HG03432 (cell line): ENCODE measurements around the gene RFFL.
"Not testable (repeated sequence)": the region's sequence is repeated elsewhere in the genome, so short reads cannot be mapped to it uniquely, and the experiment has no call there.

Source experiments
- ATAC-seq: cut with Tn5 transposase; IDR thresholded peaks from one replicate; pipeline ENCODE4 v1.9.1; 2021; ENCODE audit warnings: mild to moderate bottlenecking, moderate library complexity; ENCODE audit not compliant: unreplicated experiment

The RFFL gene

GRCh38 chr17:35050170-35050569 lies 13.3 kb downstream of the RFFL start:
- ATAC-seq, result no peak

GRCh38 chr17:35048685-35049379 lies 14.7 kb downstream of the RFFL start:
- ATAC-seq, result no peak

GRCh38 chr17:35046740-35047283 lies 16.7 kb downstream of the RFFL start:
- ATAC-seq, result peak; percentile 48

GRCh38 chr17:35046245-35046644 lies 17.3 kb downstream of the RFFL start:
- no peak for ATAC-seq

GRCh38 chr17:35045458-35045979 lies 18.0 kb downstream of the RFFL start:
- ATAC-seq, result not testable (repeated sequence)

- no peak for ATAC-seq
Measured at GRCh38 chr17:35044181-35044580, 19.3 kb downstream of the RFFL start.

GRCh38 chr17:35041390-35041789 lies 22.1 kb downstream of the RFFL start:
- ATAC-seq, result no peak

GRCh38 chr17:35038453-35038852 lies 25.1 kb downstream of the RFFL start:
- ATAC-seq, result no peak

- ATAC-seq, result no peak
Measured at GRCh38 chr17:35030780-35031179, 32.7 kb downstream of the RFFL start.

GRCh38 chr17:35028531-35029262 lies 34.8 kb downstream of the RFFL start:
- no peak for ATAC-seq

GRCh38 chr17:35028097-35028496 lies 35.4 kb downstream of the RFFL start:
- ATAC-seq, result not testable (repeated sequence)

- ATAC-seq, result no peak
Measured at GRCh38 chr17:35025541-35025940, 38.0 kb downstream of the RFFL start.

GRCh38 chr17:35023538-35023937 lies 40.0 kb downstream of the RFFL start:
- no peak for ATAC-seq

- peak; percentile 45 for ATAC-seq
Measured at GRCh38 chr17:35022536-35023063, 40.9 kb downstream of the RFFL start.

GRCh38 chr17:35021520-35022380 lies 41.8 kb downstream of the RFFL start:
- ATAC-seq, result no peak

GRCh38 chr17:35019386-35020179 lies 43.9 kb downstream of the RFFL start:
- no peak for ATAC-seq

GRCh38 chr17:35018814-35019213 lies 44.7 kb downstream of the RFFL start:
- no peak for ATAC-seq

GRCh38 chr17:35017021-35017420 lies 46.5 kb downstream of the RFFL start:
- ATAC-seq, result no peak

GRCh38 chr17:35016369-35016768 lies 47.1 kb downstream of the RFFL start:
- ATAC-seq, result no peak

- ATAC-seq, result no peak
Measured at GRCh38 chr17:35011671-35012216, 51.8 kb downstream of the RFFL start.
